Coronary artery (tissue), 2 donors: ENCODE results near the gene MAP3K20.
"Not testable (repeated sequence)": the region's sequence is repeated elsewhere in the genome, so short reads cannot be mapped to it uniquely, and the experiment has no call there.

Experiments
- DNase-seq: peaks from one replicate; pipeline ENCODE4 v3.0.0-alpha.2; 2017; ENCODE audit warnings: low spot score
- H3K27ac ChIP-seq, 2 donors: fragments of 200-600 bp; sonication (generic); one replicate each; pipeline ENCODE4 v1.5.1; 2016 to 2019
- H3K4me3 ChIP-seq: fragments of 200-600 bp; sonication (generic); 2 replicates; pipeline ENCODE4 v1.5.1; 2016; ENCODE audit warnings: mild to moderate bottlenecking, moderate library complexity
- TF ChIP-seq, protein P1 (sequence below): fragments of 200-600 bp; sonication (generic); IDR thresholded peaks from one replicate; pipeline ENCODE4 v1.5.1; 2019; ENCODE audit warnings: antibody characterized with exemption

Gene MAP3K20

DNA sequence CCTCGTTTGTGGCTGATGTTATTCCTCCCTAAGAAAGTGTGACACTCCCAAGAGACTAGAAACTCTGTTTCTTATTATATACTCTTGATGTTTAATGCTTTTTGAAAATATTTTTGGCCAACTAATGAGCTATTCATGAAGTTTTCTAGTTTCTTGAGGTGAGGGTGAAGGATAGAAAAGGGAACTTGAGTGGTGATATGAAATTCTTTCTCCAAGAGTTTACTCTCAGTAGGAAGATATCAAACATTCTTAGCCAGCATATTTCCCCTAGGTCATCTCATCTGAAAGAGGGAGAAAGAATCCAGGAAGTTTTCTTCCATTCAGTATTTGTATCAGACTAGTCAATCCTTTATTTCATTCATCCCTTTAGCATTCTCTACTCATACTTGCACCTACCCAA, 95.7 kb downstream of the MAP3K20 start:
- H3K4me3 ChIP-seq: no peak overlapping the region
- no peak for DNase-seq
- TF ChIP-seq, protein P1, sequence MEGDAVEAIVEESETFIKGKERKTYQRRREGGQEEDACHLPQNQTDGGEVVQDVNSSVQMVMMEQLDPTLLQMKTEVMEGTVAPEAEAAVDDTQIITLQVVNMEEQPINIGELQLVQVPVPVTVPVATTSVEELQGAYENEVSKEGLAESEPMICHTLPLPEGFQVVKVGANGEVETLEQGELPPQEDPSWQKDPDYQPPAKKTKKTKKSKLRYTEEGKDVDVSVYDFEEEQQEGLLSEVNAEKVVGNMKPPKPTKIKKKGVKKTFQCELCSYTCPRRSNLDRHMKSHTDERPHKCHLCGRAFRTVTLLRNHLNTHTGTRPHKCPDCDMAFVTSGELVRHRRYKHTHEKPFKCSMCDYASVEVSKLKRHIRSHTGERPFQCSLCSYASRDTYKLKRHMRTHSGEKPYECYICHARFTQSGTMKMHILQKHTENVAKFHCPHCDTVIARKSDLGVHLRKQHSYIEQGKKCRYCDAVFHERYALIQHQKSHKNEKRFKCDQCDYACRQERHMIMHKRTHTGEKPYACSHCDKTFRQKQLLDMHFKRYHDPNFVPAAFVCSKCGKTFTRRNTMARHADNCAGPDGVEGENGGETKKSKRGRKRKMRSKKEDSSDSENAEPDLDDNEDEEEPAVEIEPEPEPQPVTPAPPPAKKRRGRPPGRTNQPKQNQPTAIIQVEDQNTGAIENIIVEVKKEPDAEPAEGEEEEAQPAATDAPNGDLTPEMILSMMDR: no peak
- H3K27ac ChIP-seq: no peak overlapping the region

GRCh38 chr2:173171924-173172643, 96.4 kb downstream of the MAP3K20 start:
- TF ChIP-seq, protein P1: no peak
- no peak overlapping the region for H3K4me3 ChIP-seq
- no peak for DNase-seq
- H3K27ac ChIP-seq: no peak overlapping the region

DNA sequence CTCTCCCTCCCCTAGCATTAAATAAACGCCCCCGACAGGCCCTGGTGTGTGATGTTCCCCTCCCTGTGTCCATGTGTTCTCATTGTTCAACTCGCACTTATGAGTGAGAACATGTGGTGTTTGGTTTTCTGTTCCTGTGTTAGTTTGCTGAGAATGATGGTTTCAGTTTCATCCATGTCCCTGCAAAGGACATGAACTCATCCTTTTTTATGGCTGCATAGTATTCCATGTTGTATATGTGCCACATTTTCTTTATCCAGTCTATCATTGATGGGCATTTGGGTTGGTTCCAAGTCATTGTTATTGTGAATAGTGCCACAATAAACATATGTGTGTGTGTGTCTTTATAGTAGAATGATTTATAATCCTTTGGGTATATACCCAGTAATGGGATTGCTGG, 98.7 kb downstream of the MAP3K20 start:
- H3K27ac ChIP-seq, H3K4me3 ChIP-seq, DNase-seq: not testable (repeated sequence)

- TF ChIP-seq, protein P1: no peak
- H3K27ac ChIP-seq: no peak overlapping the region
- no peak overlapping the region for H3K4me3 ChIP-seq
- no peak for DNase-seq
Observed at GRCh38 chr2:173175222-173175621, 99.6 kb downstream of the MAP3K20 start.

DNA sequence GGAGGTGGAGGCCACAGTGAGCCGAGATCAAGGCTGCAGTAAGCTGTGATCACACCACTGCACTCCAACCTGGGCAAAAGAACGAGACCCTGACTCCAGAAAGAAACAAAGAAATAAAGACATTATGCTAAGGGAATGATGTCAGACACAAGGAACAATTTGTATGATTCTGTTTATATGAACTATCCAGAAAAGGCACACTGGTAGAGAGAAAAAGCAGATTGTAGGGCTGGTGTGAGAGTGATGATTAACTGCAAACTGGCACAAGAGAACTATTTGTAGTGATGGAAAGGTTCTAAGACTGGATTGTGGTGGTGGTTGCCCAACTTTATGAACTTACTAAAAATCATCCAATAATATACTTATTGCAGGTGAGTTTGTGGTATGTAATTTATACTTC, 106.3 kb downstream of the MAP3K20 start:
- no peak overlapping the region for H3K4me3 ChIP-seq
- no peak overlapping the region for H3K27ac ChIP-seq
- DNase-seq: no peak
- TF ChIP-seq, protein P1: no peak

- TF ChIP-seq, protein P1: no peak
- H3K27ac ChIP-seq: peak overlapping the region; percentile 39 to 76
- peak; percentile 85 for DNase-seq
- H3K4me3 ChIP-seq: no peak overlapping the region
Observed at GRCh38 chr2:173184031-173185004, 108.7 kb downstream of the MAP3K20 start.

DNA sequence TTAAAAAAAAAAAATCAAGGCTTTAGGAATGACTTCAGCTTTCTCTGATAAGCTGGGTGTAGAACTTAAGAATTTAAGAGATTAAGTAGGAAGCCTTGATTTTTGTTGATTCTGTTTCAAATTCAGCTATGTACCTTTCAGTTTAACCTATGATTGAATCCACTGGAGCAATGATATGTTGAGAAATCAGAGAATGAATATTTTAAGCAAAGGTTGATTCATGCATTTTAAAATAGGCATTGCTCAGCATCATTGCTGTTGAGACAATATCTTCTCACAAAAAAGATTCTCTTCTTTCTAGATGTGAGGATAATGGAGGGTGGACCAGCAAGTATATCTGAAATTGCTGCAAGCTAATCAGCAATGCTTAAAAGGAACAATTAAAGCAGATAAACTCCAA, 109.8 kb downstream of the MAP3K20 start:
- TF ChIP-seq, protein P1: no peak
- Histone ChIP-seq H3K4me3 (no peak overlapping the region), H3K27ac (peak overlapping the region; percentile 39 to 76)
- DNase-seq: no peak
